HG03045 (cell line): ENCODE results near the gene SYS1.

Experiments
- ATAC-seq: cut with Tn5 transposase; IDR thresholded peaks from one replicate; pipeline ENCODE4 v1.9.1; 2021; ENCODE audit warnings: mild to moderate bottlenecking, moderate library complexity; ENCODE audit not compliant: unreplicated experiment

SYS1 gene

DNA sequence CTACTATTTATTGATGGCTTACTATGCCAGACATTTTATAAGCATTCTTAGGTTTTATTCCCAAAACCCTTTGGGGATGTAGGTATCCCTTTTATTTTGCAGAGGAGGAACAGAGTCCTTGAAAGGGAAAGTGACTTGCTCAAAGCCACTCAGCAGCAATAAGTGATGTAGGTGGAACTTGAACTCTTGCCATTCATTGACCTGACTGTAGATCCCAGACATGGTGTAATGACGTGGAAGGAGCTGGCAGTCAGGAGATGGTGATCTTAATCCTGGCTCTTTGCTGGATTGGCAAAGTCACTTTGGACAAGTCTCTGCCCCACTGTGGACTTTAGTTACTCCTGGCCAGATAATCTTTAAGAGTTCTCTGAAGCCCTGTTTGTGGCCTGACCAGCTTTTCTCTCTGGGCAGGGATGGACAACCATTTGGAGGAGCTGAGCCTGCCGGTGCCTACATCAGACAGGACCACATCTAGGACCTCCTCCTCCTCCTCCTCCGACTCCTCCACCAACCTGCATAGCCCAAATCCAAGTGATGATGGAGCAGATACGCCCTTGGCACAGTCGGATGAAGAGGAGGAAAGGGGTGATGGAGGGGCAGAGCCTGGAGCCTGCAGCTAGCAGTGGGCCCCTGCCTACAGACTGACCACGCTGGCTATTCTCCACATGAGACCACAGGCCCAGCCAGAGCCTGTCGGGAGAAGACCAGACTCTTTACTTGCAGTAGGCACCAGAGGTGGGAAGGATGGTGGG lies 46.7 kb downstream of the SYS1 start:
- ATAC-seq: no peak

DNA sequence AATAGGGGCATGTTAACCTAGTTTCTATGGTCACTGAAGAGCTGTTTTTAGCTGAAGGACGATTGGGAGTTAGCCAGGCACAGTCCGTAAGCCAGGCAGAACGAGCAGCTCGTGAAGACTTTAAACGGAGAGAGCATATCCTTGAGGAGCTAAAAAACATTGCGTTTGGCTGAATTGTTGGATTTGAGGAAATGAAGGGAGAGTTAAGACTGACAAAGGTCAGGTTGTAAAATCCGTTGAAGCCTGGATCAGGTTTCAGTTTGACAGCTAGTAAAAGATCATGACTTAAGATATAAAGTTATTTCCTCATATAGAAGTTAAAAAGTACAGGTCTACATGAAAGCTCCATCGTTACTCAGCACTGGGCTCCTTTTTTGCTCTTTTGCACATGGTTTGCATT lies 47.9 kb downstream of the SYS1 start:
- ATAC-seq: no peak

DNA sequence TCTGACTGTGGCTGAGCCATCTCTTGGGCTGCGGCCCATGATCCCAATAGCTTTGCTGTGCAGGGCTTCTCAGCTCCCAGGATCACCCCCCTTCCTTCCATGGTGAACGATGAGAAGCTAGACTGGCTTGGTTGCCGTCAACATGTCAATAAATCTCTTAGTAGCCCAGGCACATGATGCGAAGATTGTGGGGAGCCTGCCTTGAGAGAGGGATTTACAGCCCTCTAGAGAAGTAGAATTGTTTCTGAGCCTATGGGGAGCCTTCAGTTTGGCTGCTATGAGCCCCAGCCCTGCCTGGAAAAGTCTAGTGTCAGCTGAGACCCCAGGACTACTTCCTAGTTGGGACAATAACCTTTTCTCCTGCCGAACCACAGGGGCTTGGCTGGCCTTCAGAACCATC lies 49.7 kb downstream of the SYS1 start:
- ATAC-seq: no peak

DNA sequence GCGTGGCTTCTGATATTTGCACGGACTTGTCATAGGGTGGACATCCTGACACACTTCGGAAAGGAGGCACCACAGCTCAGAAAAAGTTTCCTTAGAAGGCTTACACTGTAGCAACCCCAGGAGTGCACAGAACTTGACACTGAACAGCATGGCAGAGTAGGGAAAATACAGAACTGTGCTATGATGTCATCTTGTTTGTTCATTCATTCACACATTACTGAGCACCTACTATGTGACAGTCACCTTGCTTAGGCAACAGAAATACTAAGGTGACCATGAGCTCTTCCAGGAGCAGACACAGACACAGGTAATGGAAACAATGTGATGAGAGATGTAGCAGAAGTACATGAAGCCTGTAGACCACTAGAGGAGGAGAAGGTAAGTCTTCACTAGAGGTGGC lies 50.5 kb downstream of the SYS1 start:
- no peak for ATAC-seq

DNA sequence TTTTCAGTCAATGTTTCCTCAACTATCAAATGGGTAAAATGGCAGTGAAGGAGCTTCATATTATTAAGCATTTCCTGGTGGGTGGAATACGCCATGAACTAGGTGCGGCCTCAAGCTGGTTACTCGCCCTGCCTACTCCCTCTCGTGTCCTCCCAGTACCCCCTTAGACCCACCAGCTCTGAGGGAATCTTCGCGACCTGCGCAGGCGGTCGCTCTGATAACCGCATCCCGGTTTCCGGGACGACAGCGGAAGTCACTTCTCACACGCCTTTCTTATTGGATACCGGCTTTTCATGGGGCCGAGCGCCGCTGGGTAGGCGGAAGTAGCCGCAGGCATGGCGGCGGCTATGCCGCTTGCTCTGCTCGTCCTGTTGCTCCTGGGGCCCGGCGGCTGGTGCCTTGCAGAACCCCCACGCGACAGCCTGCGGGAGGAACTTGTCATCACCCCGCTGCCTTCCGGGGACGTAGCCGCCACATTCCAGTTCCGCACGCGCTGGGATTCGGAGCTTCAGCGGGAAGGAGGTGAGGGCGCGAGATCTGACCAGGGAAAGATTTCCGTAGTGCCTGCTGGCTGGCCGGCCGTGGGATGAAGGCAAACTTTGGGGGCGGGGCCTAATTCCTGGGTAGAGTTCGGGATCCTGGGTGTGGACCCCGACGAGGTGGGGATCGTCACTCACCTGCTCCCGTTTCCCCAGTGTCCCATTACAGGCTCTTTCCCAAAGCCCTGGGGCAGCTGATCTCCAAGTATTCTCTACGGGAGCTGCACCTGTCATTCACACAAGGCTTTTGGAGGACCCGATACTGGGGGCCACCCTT lies 53.1 kb downstream of the SYS1 start, which contains the start of gene PIGT:
Gene PIGT, plus strand, starts transcription at position 320 of the 816 bp plus-strand sequence. Its CDS starts 16 bp downstream, at position 336.
- ATAC-seq: peak; percentile 75

DNA sequence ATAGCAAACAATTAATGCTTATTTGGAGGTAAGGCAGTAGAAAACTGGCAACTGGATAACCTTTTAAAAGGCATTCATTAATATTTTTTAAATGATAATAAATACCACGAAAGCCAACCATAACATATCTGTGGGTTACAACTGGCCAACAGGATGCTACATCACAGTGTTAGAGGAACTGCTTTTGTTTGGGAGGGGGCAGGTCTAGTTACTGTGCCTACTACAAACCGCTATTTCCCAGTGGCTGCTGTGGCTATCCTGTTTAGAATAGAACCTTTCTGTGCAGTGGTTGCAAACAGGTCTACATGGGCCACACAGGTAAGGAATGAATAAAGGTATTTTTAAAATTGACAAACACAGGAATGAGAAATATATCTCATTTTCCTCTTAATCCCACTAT lies 54.0 kb downstream of the SYS1 start:
- no peak for ATAC-seq
